HG02943 (cell line): ENCODE data around the gene KPNA3.
"Not testable (repeated sequence)": the region's sequence is repeated elsewhere in the genome, so short reads cannot be mapped to it uniquely, and the experiment has no call there.

ENCODE experiments used
- ATAC-seq: cut with Tn5 transposase; IDR thresholded peaks from one replicate; pipeline ENCODE4 v1.9.1; 2021; ENCODE audit warnings: mild to moderate bottlenecking, low read depth, moderate library complexity; ENCODE audit not compliant: unreplicated experiment

Gene KPNA3

GRCh38 chr13:49760558-49760957 lies 31.9 kb downstream of the KPNA3 start:
- ATAC-seq: no peak

- no peak for ATAC-seq
Observed at GRCh38 chr13:49759503-49759902, 33.0 kb downstream of the KPNA3 start.

GRCh38 chr13:49756263-49756662 lies 36.2 kb downstream of the KPNA3 start:
- no peak for ATAC-seq

DNA sequence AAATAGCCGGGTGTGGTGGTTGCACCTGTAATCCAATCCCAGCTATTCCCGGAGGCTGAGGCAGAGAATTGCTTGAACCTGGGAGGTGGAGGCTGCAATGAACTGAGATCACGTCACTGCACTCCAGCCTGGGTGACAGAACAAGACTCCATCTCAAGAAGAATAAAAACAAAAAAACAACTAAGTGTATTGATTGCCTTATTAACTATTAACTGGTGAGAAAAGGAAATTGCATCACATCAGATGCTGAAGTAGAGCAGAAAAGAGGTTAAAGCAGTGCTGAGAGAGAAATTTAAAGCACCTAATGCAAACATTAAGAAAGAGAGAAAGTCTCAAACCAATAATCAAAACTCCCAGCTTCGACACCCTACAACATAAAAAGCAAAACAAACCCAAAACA lies 38.3 kb downstream of the KPNA3 start:
- no peak for ATAC-seq

GRCh38 chr13:49749848-49750247 lies 42.6 kb downstream of the KPNA3 start:
- no peak for ATAC-seq

DNA sequence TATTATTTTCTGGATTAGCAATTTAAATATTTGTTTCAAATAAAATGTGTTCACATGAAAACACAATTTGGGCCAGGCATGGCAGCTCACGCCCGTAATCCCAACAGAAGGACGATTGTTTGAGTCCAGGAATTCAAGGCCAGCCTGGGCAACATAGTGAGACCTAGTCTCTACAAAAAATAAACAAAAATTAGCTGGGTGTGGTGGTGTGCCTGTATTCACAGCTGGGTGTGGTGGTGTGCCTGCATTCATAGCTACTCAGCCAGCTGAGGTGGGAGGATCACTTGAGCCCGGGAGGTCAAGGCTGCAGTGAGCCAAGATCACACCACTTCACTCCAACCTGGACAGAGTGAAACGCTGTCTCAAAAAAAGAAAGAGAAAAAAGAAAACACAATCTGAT lies 46.4 kb downstream of the KPNA3 start:
- no peak for ATAC-seq

DNA sequence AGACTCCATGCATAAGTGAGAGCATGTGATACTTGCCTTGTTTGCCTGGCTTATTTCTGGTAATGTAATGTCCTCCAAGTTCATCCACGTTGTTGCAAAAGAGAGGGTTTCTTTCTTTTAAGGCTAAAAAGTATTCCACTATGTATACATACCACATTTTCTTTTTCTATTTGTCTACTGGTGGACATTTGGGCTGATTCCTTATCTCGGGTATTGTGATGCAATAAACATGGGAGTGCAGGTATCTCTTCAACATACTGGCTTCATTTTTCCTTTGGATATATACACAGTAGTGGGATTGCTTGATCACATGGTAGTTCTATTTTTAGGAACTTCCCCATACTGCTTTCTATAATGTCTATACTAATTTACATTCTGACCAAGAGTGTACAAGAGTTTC lies 51.6 kb downstream of the KPNA3 start:
- ATAC-seq: no peak

DNA sequence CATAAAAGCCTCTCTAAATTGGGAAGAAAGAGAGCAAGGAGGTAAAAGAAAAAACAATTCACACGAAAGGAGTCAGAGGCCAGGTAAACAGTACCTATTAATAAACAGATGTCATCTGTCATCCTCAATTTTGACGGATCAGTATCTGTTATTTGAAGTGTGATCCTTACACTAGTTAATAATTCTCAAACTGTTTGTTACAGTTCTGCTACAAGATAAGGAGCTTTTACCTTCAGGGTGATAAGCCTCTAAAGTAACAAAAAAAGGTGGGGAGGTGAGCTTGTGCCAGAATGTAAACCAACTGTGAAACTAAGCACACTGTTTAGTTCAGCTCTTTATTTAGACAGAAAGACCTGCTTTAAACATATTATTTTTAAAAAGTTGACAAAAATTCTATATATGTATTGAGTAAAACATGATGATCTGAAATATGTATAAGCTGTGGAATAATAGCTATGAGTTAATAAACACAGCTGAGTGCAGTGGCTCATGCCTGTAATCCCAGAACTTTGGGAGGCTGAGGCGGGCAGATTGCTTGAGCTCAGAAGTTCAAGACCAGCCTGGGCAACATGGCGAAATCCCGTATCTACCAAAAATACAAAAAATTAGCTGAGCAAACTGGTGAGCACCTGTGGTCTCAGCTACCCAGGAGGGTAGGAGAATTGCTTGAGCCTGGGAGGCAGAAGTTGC lies 52.8 kb downstream of the KPNA3 start:
- ATAC-seq: no peak

- ATAC-seq: no peak
Observed at GRCh38 chr13:49733181-49733951, 59.1 kb downstream of the KPNA3 start.

DNA sequence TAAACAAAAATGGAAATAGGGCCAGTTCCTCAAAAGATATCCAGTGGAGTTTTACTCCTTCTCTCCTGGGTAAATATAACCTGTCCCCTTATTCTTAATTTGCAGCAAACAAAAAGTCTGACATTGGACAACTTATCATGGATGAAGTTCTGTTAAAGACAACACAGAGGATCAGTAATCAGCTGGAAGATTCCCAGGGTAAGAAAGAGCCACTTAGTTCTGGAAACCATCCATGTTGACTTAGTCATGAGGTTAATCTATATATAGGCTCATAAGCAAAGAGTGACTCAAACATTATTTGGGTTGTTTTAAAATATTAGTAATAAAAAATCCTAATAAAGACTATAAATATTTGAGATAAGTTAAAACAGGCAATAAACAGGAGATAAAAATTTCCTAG lies 60.7 kb downstream of the KPNA3 start:
- ATAC-seq: no peak

- ATAC-seq: no peak
Observed at GRCh38 chr13:49716615-49717014, 75.9 kb downstream of the KPNA3 start.

GRCh38 chr13:49714757-49715156 lies 77.7 kb downstream of the KPNA3 start:
- no peak for ATAC-seq

- no peak for ATAC-seq
Observed at GRCh38 chr13:49711218-49711863, 81.1 kb downstream of the KPNA3 start.

GRCh38 chr13:49704264-49704663 lies 88.2 kb downstream of the KPNA3 start:
- ATAC-seq: not testable (repeated sequence)

GRCh38 chr13:49701491-49701890 lies 91.0 kb downstream of the KPNA3 start:
- no peak for ATAC-seq

DNA sequence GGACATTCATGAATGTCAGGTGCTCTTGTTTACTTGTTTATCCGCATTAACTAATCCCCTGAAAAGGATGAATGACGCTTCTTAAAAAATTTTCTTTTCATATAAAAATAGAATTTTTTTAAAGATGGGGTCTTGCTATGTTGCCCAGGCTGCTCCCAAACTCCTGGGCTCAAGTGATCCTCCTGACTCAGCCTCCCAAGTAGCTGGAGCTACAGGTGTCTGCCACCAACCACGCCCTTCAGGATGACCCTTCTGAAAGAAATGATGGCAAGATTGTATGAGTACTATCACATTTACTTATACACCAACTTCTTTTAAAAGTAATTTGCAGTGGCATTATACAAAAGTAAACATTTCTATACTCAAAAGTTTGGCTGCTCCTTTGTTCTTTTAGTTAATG lies 95.0 kb downstream of the KPNA3 start:
- ATAC-seq: no peak

GRCh38 chr13:49694446-49694845 lies 98.0 kb downstream of the KPNA3 start:
- no peak for ATAC-seq

DNA sequence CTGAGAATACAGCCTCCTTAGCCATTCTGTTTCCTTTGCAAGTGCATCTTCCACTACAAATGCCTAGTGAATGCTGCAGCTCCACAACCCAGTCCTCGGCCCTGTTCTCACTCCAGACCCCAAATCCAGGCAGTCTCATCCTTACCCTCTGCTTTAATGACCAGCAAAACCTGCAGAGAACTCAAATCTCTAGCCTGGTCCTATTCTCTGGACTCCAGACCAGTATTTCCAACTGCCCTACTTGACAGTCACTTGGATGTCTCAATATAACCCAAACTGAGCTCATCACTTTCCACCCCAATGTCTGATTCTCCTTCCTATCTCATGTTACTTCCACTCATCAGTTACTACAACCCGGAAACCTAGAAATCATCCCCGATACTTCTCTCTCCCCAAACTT lies 98.6 kb downstream of the KPNA3 start:
- no peak for ATAC-seq

GRCh38 chr13:49693191-49693733 lies 99.2 kb downstream of the KPNA3 start:
- no peak for ATAC-seq

DNA sequence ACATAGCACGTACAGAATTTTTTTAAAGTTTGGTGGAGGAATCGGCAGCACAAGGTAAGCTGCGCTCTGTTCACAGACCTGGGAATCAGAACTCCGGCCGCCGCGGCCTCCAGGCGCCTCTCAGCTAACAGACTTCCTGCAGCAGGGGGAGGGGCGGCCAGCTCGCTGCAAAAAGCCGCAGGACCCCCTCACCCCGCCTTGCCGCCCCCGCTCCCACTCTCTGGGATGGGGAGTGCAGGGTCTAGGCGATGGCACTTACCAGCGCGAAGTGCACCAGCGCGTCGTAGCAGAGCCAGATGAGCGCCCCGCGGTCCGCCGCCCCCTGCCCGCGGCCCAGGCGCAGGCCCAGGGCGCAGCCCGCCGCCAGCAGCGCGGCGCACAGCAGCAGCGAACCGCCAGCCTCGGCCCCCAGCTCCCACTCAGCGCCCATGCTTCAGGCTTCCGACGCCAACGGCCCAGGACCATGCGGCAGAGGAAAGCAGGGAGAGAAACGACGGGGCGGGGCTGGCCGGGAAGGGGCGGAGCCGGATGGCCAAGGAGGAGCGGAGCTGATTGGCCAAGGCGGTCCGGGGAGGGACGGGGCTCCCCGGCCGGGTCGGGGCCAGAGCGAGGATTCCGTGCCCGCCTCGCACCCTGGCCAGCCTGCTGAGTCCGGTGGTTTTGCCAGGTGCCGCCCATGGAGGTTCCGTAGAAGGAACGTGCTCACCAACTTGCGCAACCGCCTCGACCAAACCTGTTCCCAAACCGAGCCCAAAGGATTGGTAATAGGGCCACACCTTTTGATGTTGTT lies 101.3 kb downstream of the KPNA3 start, which contains the start of gene EBPL:
Gene EBPL (minus strand): TSS at position 492 of the 790 bp plus-strand sequence. CDS start 62 bp downstream, at position 430.
- ATAC-seq: peak; percentile 92
